Activated CD8-positive, alpha-beta memory T cell treated with anti-CD3 and anti-CD28 coated beads for 48 hours (primary cell): Measurements from ENCODE around the gene TMEM59L.
A peak's percentile ranks its signal among the peaks of the same experiment; 100 is the strongest.
"Not testable (repeated sequence)": the region's sequence is repeated elsewhere in the genome, so short reads cannot be mapped to it uniquely, and the experiment has no call there.

ENCODE experiments used
- DNase-seq, 3 experiments: peaks; one replicate each; pipeline ENCODE4 v3.0.0-alpha.2; 2020; ENCODE audit warnings: low read depth in 2 of 3, low spot score in 2 of 3

TMEM59L gene

GRCh38 chr19:18593367-18594095 is 19.1 kb upstream of the TMEM59L start:
- DNase-seq = no peak

GRCh38 chr19:18594096-18594823 is 18.4 kb upstream of the TMEM59L start:
- DNase-seq = peak; percentile 52 to 74 (median 55)

- DNase-seq = no peak
Measured at GRCh38 chr19:18594824-18595373, 17.8 kb upstream of the TMEM59L start.

DNA sequence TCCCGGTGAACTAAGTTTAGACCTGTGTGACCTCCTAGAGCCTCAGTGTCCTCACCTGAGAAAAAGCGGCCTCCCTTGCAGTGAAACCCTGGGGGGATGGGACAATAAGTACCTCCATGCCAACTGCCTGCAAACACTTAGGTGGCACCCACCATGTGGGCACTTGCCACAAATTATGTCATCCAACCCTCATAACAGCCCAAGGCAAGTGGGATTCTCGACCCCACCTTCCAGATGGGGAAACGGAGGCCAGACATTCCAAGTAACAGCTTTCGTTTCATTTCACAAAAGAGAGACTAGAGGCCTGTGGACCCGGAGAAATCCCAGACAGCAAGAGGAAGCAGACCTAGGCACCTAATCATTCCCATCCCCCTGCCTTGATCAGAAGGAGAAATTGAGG is 17.2 kb upstream of the TMEM59L start:
- DNase-seq = no peak

- no peak for DNase-seq
Measured at GRCh38 chr19:18596752-18597157, 15.9 kb upstream of the TMEM59L start.

- DNase-seq = no peak
Measured at GRCh38 chr19:18597809-18598660, 14.6 kb upstream of the TMEM59L start.

GRCh38 chr19:18599485-18599884 is 13.2 kb upstream of the TMEM59L start:
- DNase-seq = no peak

GRCh38 chr19:18600692-18601397 is 11.8 kb upstream of the TMEM59L start:
- not testable (repeated sequence) for DNase-seq

- DNase-seq = no peak
Measured at GRCh38 chr19:18601875-18602274, 10.8 kb upstream of the TMEM59L start.

- DNase-seq = no peak
Measured at GRCh38 chr19:18603255-18603957, 9.3 kb upstream of the TMEM59L start.

- DNase-seq = no peak
Measured at GRCh38 chr19:18603958-18604819, 8.5 kb upstream of the TMEM59L start.

GRCh38 chr19:18604820-18605159 is 7.9 kb upstream of the TMEM59L start:
- DNase-seq = no peak

GRCh38 chr19:18605196-18605545 is 7.5 kb upstream of the TMEM59L start:
- no peak for DNase-seq

GRCh38 chr19:18605546-18606280 is 7.0 kb upstream of the TMEM59L start:
- no peak for DNase-seq

GRCh38 chr19:18606281-18607225 is 6.1 kb upstream of the TMEM59L start, which contains the start of gene CRLF1:
Gene CRLF1 (minus strand): TSS chr19:18606799. CDS start chr19:18606656, 143 bp downstream.
- no peak for DNase-seq

DNA sequence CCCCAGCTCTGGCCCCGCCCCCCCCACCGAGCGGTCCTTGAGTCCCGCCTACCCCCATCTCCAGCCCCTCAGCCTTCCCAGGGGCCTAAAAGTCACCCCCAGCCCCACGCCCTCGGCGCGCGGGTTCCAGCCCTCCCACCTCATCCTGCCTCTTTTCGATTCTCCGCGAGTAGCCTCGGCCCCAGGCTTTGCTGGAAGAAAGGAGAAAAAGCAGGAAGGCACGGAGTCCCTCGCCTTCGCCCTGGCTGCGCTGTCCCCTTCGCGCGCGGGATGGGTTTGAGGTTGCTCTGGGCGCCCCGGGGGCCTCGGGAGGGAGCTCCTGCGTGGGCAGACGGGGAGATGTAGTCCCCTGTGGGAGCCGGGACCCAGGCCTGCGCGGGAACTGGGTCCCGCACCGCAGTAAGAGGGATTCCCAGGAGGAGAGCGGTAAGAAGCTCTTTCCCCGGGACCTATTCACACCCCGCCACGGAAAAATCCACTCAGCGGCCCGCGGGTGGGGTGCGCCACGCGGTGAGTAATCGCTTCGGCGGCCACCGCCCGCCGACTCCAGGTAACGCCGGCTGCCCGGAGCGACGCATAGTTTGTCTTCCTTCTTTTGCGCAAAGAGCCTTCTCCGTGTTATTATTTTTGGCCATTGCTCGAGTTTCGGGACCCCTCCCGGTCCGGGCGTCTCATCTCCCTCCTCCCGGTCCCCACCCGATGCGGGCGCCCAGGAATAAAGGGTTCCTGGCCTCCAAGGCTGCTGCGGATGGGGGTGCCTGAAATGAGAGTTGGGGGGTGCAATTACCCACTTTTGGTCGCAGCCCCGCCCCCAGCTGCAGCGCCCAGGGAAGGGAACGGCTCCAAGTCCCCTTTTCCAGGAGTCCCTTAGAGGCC is 5.2 kb upstream of the TMEM59L start:
- no peak for DNase-seq
